ENCODE measurements around the gene HIRA.
A peak's percentile ranks its signal among the peaks of the same experiment; 100 is the strongest.

Gene HIRA

GRCh38 chr22:19290400-19291217 lies 140.9 kb downstream of the HIRA start:
- Mint-ChIP-seq H3K4me3 (peak overlapping the region; percentile 79 to 92), H3K27me3 (peaks cover 12 to 19% of the 10 kb centered on the region in 2 donors), H3K36me3 (no peaks in the 10 kb centered on the region), H3K4me1 (peaks cover 16 to 21% of the 10 kb centered on the region in 2 donors), H3K27ac (peak overlapping the region; percentile 28), H3K9me3 (no peaks in the 10 kb centered on the region)
- no peak for DNase-seq
- peak; percentile 5 to 10 for ATAC-seq (replicated peaks)

GRCh38 chr22:19289475-19290161 lies 141.9 kb downstream of the HIRA start:
- H3K4me3 Mint-ChIP-seq, result no peak overlapping the region
- no peaks in the 10 kb centered on the region for H3K9me3 Mint-ChIP-seq
- ATAC-seq (replicated peaks) (no peak), DNase-seq (no peak)
- no peaks in the 10 kb centered on the region for H3K36me3 Mint-ChIP-seq
- no peak overlapping the region for H3K27ac Mint-ChIP-seq
- peaks cover 16 to 25% of the 10 kb centered on the region in 2 donors for H3K4me1 Mint-ChIP-seq
- H3K27me3 Mint-ChIP-seq, result peaks cover 12 to 19% of the 10 kb centered on the region in 2 donors

- H3K27ac Mint-ChIP-seq, result no peak overlapping the region
- peaks cover 12 to 19% of the 10 kb centered on the region in 2 donors for H3K27me3 Mint-ChIP-seq
- H3K9me3 Mint-ChIP-seq, result no peaks in the 10 kb centered on the region
- H3K36me3 Mint-ChIP-seq, result no peaks in the 10 kb centered on the region
- DNase-seq (no peak), ATAC-seq (replicated peaks) (no peak)
- peaks cover 16 to 25% of the 10 kb centered on the region in 2 donors for H3K4me1 Mint-ChIP-seq
- no peak overlapping the region for H3K4me3 Mint-ChIP-seq
Measured at GRCh38 chr22:19287889-19288288, 143.6 kb downstream of the HIRA start.

- H3K4me1 Mint-ChIP-seq, result peaks cover 13 to 21% of the 10 kb centered on the region in 2 donors
- no peak overlapping the region for H3K27ac Mint-ChIP-seq
- ATAC-seq (replicated peaks), result no peak
- H3K27me3 Mint-ChIP-seq, result peaks cover 12 to 19% of the 10 kb centered on the region in 2 donors
- no peaks in the 10 kb centered on the region for H3K9me3 Mint-ChIP-seq
- no peak for DNase-seq
- no peak overlapping the region for H3K4me3 Mint-ChIP-seq
- no peaks in the 10 kb centered on the region for H3K36me3 Mint-ChIP-seq
Measured at GRCh38 chr22:19287076-19287707, 144.3 kb downstream of the HIRA start.

GRCh38 chr22:19285831-19286230 lies 145.7 kb downstream of the HIRA start:
- peak; percentile 52 to 57 for ATAC-seq (replicated peaks)
- H3K4me1 Mint-ChIP-seq, result peaks cover 7 to 17% of the 10 kb centered on the region in 2 donors

More at GRCh38 chr22:19285831-19286230, 145.7 kb downstream of the HIRA start:
- DNase-seq, result no peak
- H3K36me3 Mint-ChIP-seq, result no peaks in the 10 kb centered on the region
- H3K4me3 Mint-ChIP-seq, result no peak overlapping the region
- peaks cover 9 to 16% of the 10 kb centered on the region in 2 donors for H3K27me3 Mint-ChIP-seq
- H3K9me3 Mint-ChIP-seq, result no peaks in the 10 kb centered on the region
- H3K27ac Mint-ChIP-seq, result no peak overlapping the region
